Effector memory CD8-positive, alpha-beta T cell (primary cell): ENCODE measurements around the gene SORBS2.

Experiments
- ATAC-seq: fragments of 150-1000 bp; cut with Tn5 transposase; replicated peaks from 2 replicates; pipeline ENCODE4 v1.10.0; 2021; ENCODE audit warnings: mild to moderate bottlenecking, moderate library complexity
- DNase-seq, 3 experiments: peaks; one replicate each; pipeline ENCODE4 v3.0.0; 2021
- H3K27ac Mint-ChIP-seq, 2 donors: one replicate each; pipeline ENCODE4 v1.8.0; 2022; ENCODE audit warnings: mild to moderate bottlenecking in 2 of 2, mixed read lengths in 2 of 2, moderate library complexity in 2 of 2
- H3K27me3 Mint-ChIP-seq, 2 donors: one replicate each; pipeline ENCODE4 v1.8.0; 2022; ENCODE audit warnings: mixed read lengths in 2 of 2
- H3K36me3 Mint-ChIP-seq: one replicate; pipeline ENCODE4 v1.8.0; 2022; ENCODE audit warnings: mild to moderate bottlenecking, moderate library complexity, mixed read lengths; ENCODE audit not compliant: insufficient read depth
- H3K4me1 Mint-ChIP-seq, 2 donors: one replicate each; pipeline ENCODE4 v1.8.0; 2022; ENCODE audit warnings: low read depth in 2 of 2, mixed read lengths in 2 of 2
- H3K4me3 Mint-ChIP-seq, 2 donors: one replicate each; pipeline ENCODE4 v1.8.0; 2022; ENCODE audit warnings: mild to moderate bottlenecking in 2 of 2, mixed read lengths in 2 of 2, moderate library complexity in 2 of 2
- H3K9me3 Mint-ChIP-seq, 2 donors: one replicate each; pipeline ENCODE4 v1.8.0; 2022; ENCODE audit warnings: mixed read lengths in 2 of 2

Gene SORBS2

GRCh38 chr4:185585211-185585610, 226.8 kb downstream of the SORBS2 start:
- no peak overlapping the region for H3K27ac Mint-ChIP-seq
- H3K9me3 Mint-ChIP-seq = no peaks in the 10 kb centered on the region
- no peaks in the 10 kb centered on the region for H3K36me3 Mint-ChIP-seq
- peaks cover 6 to 9% of the 10 kb centered on the region in 2 donors for H3K4me1 Mint-ChIP-seq
- peaks cover 68 to 88% of the 10 kb centered on the region in 2 donors for H3K27me3 Mint-ChIP-seq
- no peak for DNase-seq
- no peak overlapping the region for H3K4me3 Mint-ChIP-seq
- ATAC-seq = no peak

- Mint-ChIP-seq H3K4me3 (no peak overlapping the region), H3K36me3 (no peaks in the 10 kb centered on the region), H3K9me3 (no peaks in the 10 kb centered on the region), H3K27ac (no peak overlapping the region), H3K27me3 (peaks cover 63 to 89% of the 10 kb centered on the region in 2 donors), H3K4me1 (peaks cover 6 to 9% of the 10 kb centered on the region in 2 donors)
- DNase-seq (no peak), ATAC-seq (no peak)
These were observed 228.2 kb downstream of the SORBS2 start for GRCh38 chr4:185583813-185584212.

- Mint-ChIP-seq H3K4me1 (peaks cover 6 to 9% of the 10 kb centered on the region in 2 donors), H3K4me3 (no peak overlapping the region), H3K27me3 (peaks cover 54 to 79% of the 10 kb centered on the region in 2 donors), H3K27ac (no peak overlapping the region), H3K9me3 (no peaks in the 10 kb centered on the region), H3K36me3 (no peaks in the 10 kb centered on the region)
- DNase-seq (no peak), ATAC-seq (no peak)
These were observed 229.2 kb downstream of the SORBS2 start for GRCh38 chr4:185582651-185583400.

GRCh38 chr4:185580699-185581098, 231.3 kb downstream of the SORBS2 start:
- DNase-seq (no peak), ATAC-seq (no peak)
- H3K27me3 Mint-ChIP-seq = peaks cover 54 to 78% of the 10 kb centered on the region in 2 donors
- no peak overlapping the region for H3K27ac Mint-ChIP-seq
- no peaks in the 10 kb centered on the region for H3K9me3 Mint-ChIP-seq
- no peaks in the 10 kb centered on the region for H3K4me1 Mint-ChIP-seq
- no peaks in the 10 kb centered on the region for H3K36me3 Mint-ChIP-seq
- no peak overlapping the region for H3K4me3 Mint-ChIP-seq

- no peaks in the 10 kb centered on the region for H3K36me3 Mint-ChIP-seq
- no peaks in the 10 kb centered on the region for H3K4me1 Mint-ChIP-seq
- peaks cover 50 to 67% of the 10 kb centered on the region in 2 donors for H3K27me3 Mint-ChIP-seq
- ATAC-seq = no peak
- no peak overlapping the region for H3K27ac Mint-ChIP-seq
- no peaks in the 10 kb centered on the region for H3K9me3 Mint-ChIP-seq
- DNase-seq = no peak
- no peak overlapping the region for H3K4me3 Mint-ChIP-seq
These were observed 233.7 kb downstream of the SORBS2 start for GRCh38 chr4:185578284-185578683.

GRCh38 chr4:185576962-185577950, 234.7 kb downstream of the SORBS2 start:
- ATAC-seq (no peak), DNase-seq (no peak)
- H3K4me3 Mint-ChIP-seq = no peak overlapping the region
- H3K27me3 Mint-ChIP-seq = peaks cover 42 to 62% of the 10 kb centered on the region in 2 donors
- H3K4me1 Mint-ChIP-seq = no peaks in the 10 kb centered on the region
- H3K27ac Mint-ChIP-seq = no peak overlapping the region
- H3K9me3 Mint-ChIP-seq = no peaks in the 10 kb centered on the region
- H3K36me3 Mint-ChIP-seq = no peaks in the 10 kb centered on the region

GRCh38 chr4:185576314-185576961, 235.6 kb downstream of the SORBS2 start:
- Mint-ChIP-seq H3K9me3 (no peaks in the 10 kb centered on the region), H3K4me3 (no peak overlapping the region), H3K36me3 (no peaks in the 10 kb centered on the region), H3K4me1 (no peaks in the 10 kb centered on the region), H3K27ac (no peak overlapping the region), H3K27me3 (peaks cover 41 to 63% of the 10 kb centered on the region in 2 donors)
- no peak for ATAC-seq
- no peak for DNase-seq

- DNase-seq (no peak), ATAC-seq (no peak)
- Mint-ChIP-seq H3K27me3 (peaks cover 38 to 55% of the 10 kb centered on the region in 2 donors), H3K4me1 (no peaks in the 10 kb centered on the region), H3K9me3 (no peaks in the 10 kb centered on the region), H3K27ac (no peak overlapping the region), H3K4me3 (no peak overlapping the region), H3K36me3 (no peaks in the 10 kb centered on the region)
These were observed 238.3 kb downstream of the SORBS2 start for GRCh38 chr4:185573651-185574199.

- ATAC-seq (no peak), DNase-seq (no peak)
- H3K27ac Mint-ChIP-seq = no peak overlapping the region
- H3K4me1 Mint-ChIP-seq = no peaks in the 10 kb centered on the region
- peaks cover 22 to 38% of the 10 kb centered on the region in 2 donors for H3K27me3 Mint-ChIP-seq
- H3K9me3 Mint-ChIP-seq = no peaks in the 10 kb centered on the region
- no peaks in the 10 kb centered on the region for H3K36me3 Mint-ChIP-seq
- H3K4me3 Mint-ChIP-seq = no peak overlapping the region
These were observed 241.3 kb downstream of the SORBS2 start for GRCh38 chr4:185570727-185571126.

- H3K9me3 Mint-ChIP-seq = no peaks in the 10 kb centered on the region
- H3K4me1 Mint-ChIP-seq = no peaks in the 10 kb centered on the region
- no peak overlapping the region for H3K4me3 Mint-ChIP-seq
- H3K36me3 Mint-ChIP-seq = no peaks in the 10 kb centered on the region
- DNase-seq = no peak
- no peak overlapping the region for H3K27ac Mint-ChIP-seq
- H3K27me3 Mint-ChIP-seq = peaks cover 15 to 32% of the 10 kb centered on the region in 2 donors
- ATAC-seq = no peak
These were observed 244.3 kb downstream of the SORBS2 start for GRCh38 chr4:185567381-185568376.

GRCh38 chr4:185566972-185567371, 245.0 kb downstream of the SORBS2 start:
- DNase-seq (no peak), ATAC-seq (no peak)
- Mint-ChIP-seq H3K27me3 (peaks cover 22 to 36% of the 10 kb centered on the region in 2 donors), H3K4me3 (no peak overlapping the region), H3K36me3 (no peaks in the 10 kb centered on the region), H3K9me3 (no peaks in the 10 kb centered on the region), H3K4me1 (no peaks in the 10 kb centered on the region), H3K27ac (no peak overlapping the region)

- no peaks in the 10 kb centered on the region for H3K4me1 Mint-ChIP-seq
- DNase-seq (no peak), ATAC-seq (no peak)
- no peak overlapping the region for H3K4me3 Mint-ChIP-seq
- no peak overlapping the region for H3K27ac Mint-ChIP-seq
- H3K9me3 Mint-ChIP-seq = no peaks in the 10 kb centered on the region
- peaks cover 27 to 36% of the 10 kb centered on the region in 2 donors for H3K27me3 Mint-ChIP-seq
- no peaks in the 10 kb centered on the region for H3K36me3 Mint-ChIP-seq
These were observed 245.6 kb downstream of the SORBS2 start for GRCh38 chr4:185566425-185566824.
